Muscle layer of duodenum (tissue), 2 donors: Measurements from ENCODE around the gene ARF5.

Experiments used
- H3K27ac ChIP-seq: one replicate; pipeline ENCODE4 v1.7.0; 2013; ENCODE audit warnings: mild to moderate bottlenecking, low read length
- H3K27me3 ChIP-seq: one replicate; pipeline ENCODE4 v1.7.0; 2013; ENCODE audit warnings: low read depth, mild to moderate bottlenecking, control low read depth, low read length
- H3K36me3 ChIP-seq, 2 donors: one replicate each; pipeline ENCODE4 v1.7.0; 2013; ENCODE audit warnings: low read length in 2 of 2, control low read depth in 1 of 2, mild to moderate bottlenecking in 1 of 2; ENCODE audit not compliant: insufficient read depth in 2 of 2, control insufficient read depth in 1 of 2
- H3K4me1 ChIP-seq, 2 donors: one replicate each; pipeline ENCODE4 v1.7.0; 2013; ENCODE audit warnings: low read length in 2 of 2, mild to moderate bottlenecking in 2 of 2, control low read depth in 1 of 2, moderate library complexity in 1 of 2; ENCODE audit not compliant: insufficient read depth in 2 of 2, control insufficient read depth in 1 of 2
- H3K4me3 ChIP-seq, 2 donors: one replicate each; pipeline ENCODE4 v1.7.0; 2013; ENCODE audit warnings: low read length in 2 of 2, low read depth in 1 of 2, mild to moderate bottlenecking in 1 of 2
- H3K9me3 ChIP-seq, 2 donors: one replicate each; pipeline ENCODE4 v1.7.0; 2013; ENCODE audit warnings: low read length in 2 of 2, control low read depth in 1 of 2, mild to moderate bottlenecking in 1 of 2; ENCODE audit not compliant: control insufficient read depth in 1 of 2
- donor health status: healthy.

Gene ARF5

DNA sequence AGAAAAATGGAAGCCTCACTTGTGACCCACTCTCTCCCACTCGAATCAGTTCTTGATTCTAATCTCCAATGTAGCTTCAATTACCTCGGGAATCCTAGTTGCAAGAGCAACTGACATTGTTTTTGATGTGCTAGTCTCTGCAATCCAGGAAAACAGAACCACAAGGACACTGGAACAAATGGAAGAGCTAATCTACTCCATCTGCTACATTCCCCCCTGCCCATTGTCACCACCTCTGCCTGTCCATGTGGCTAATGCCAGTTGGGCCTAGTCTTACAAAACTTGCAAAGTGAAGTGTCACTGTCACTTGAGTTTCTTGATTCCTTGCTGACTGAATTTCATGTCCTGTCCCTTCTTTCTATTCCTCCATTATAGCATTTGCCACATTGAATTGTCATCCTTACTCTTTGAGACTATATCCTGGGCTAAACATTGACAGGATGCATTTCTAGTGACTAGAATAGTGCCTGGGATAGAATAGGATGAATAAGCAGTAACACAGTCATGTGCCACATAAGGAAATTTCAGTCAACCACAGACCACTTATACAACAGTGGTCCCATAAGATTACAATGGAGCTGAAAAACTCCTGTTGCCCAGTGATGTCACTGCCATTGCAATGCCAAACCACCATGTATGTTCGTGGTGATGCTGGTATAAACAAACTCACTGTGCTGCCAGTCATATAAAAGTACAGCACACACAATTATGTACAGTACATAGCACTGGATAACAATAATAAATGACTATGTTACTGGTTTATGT, 16.3 kb upstream of the ARF5 start:
- H3K4me3 ChIP-seq: no peak overlapping the region
- H3K4me1 ChIP-seq: no peaks in the 10 kb centered on the region
- H3K27me3 ChIP-seq: no peaks in the 10 kb centered on the region
- H3K9me3 ChIP-seq: no peaks in the 10 kb centered on the region
- H3K36me3 ChIP-seq: no peaks in the 10 kb centered on the region
- no peak overlapping the region for H3K27ac ChIP-seq

DNA sequence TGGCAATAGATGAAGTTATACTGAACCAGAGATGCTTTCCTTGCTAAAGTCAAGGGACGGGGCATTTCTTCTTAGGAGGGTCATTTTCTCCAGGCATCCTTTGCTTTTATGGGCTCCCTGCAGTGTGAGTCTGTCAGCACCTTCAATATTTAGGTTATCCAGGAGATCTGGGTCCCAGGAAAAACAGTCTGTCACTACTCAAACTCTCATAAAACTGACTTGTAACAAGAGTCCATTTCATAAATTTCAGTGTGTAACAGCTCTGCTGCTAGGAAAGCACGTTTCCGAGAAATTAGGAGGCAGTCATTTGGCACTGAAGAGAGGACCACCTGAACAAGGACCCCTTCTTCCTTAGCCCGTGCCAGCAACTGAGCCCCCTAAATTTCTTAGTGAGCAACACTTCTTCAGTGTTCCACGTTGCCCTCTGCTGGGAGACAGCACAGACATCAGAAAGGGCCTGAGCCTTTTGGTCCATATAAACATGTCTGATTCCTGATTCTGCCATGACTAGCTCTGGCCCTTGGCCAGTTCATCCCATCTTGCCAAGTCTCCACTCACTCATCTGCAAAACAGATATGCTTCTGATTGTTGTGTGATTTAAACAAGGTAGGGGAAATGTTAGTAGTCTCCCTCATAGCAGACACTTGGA, 10.1 kb upstream of the ARF5 start:
- Histone ChIP-seq H3K27me3 (no peaks in the 10 kb centered on the region), H3K4me3 (no peak overlapping the region), H3K4me1 (peaks cover 4 to 33% of the 10 kb centered on the region in 2 donors), H3K36me3 (peaks cover 13 to 39% of the 10 kb centered on the region in 2 donors), H3K27ac (no peak overlapping the region), H3K9me3 (peaks cover 0 to 3% of the 10 kb centered on the region in 2 donors)

DNA sequence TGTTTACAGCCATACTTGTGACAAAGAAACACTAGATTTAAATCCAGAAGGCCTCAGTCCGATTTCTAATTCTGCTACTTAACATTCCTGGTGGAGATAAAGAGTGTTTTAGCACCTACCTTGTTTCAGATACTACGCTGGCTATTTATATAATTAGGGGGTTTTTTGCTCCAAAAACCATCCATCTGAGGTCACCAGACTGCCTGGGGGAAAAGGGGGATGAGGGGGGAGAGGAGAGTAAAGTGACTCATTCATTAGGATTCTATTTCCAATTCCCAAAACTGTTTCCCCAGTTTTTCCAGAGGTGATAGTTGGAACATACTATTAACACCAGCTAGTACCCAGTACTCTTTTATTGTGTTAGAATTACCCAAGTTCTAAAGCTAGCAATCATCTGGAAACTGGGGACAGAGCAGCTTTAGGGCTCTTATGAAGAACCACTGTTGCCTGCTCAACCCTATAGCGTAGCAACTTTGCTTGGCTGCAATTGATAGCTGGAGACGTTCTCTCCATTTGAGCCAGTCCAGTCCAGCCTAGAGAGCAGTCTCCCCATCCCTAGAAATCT, 9.4 kb upstream of the ARF5 start:
- H3K9me3 ChIP-seq: peaks cover 0 to 3% of the 10 kb centered on the region in 2 donors
- peaks cover 8 to 39% of the 10 kb centered on the region in 2 donors for H3K4me1 ChIP-seq
- H3K36me3 ChIP-seq: peaks cover 13 to 39% of the 10 kb centered on the region in 2 donors
- no peaks in the 10 kb centered on the region for H3K27me3 ChIP-seq
- H3K4me3 ChIP-seq: no peak overlapping the region
- H3K27ac ChIP-seq: no peak overlapping the region

DNA sequence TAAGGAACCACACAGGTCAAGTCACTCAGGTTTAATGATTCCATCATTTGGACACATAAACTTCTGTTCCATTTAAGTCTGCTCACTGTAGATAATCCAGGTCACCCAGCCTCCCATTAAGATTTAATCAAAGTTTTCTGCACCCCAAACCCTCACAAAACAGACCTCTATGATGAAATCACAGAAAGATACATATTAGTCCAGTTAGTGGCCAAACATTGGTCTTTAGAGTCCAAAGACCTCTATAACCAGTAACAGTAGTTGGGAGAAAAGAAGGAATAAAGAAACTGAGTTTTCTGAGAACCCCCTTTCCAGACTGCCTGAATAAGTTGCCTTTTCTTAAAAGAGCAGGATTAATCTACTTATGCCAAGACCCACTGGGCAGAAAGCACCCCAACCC, 7.6 kb upstream of the ARF5 start:
- peaks cover 13 to 39% of the 10 kb centered on the region in 2 donors for H3K36me3 ChIP-seq
- no peak overlapping the region for H3K27ac ChIP-seq
- peaks cover 0 to 3% of the 10 kb centered on the region in 2 donors for H3K9me3 ChIP-seq
- H3K4me3 ChIP-seq: no peak overlapping the region
- peaks cover 17 to 50% of the 10 kb centered on the region in 2 donors for H3K4me1 ChIP-seq
- H3K27me3 ChIP-seq: no peaks in the 10 kb centered on the region

DNA sequence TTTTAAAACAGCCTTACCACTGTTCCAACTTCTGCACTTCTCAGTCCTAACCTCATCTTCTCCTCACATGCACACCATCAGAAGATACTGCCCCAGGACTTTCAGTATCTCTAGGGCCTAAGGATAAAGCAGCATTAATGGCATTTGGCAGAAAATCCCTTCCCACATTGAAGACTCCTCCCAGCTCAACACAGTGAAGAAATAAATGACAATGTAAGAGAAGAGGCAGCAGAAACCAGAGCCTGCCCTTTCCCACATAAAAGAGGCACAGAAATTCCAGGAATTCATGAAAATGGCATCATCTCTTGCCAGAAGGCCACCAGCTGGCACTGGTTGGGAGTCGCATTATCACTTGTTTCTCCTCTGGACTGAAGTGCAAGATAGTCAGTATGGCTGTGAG, 6.5 kb upstream of the ARF5 start:
- Histone ChIP-seq H3K36me3 (peaks cover 13 to 39% of the 10 kb centered on the region in 2 donors), H3K27me3 (no peaks in the 10 kb centered on the region), H3K4me1 (peaks cover 17 to 55% of the 10 kb centered on the region in 2 donors), H3K4me3 (no peak overlapping the region), H3K27ac (no peak overlapping the region), H3K9me3 (peaks cover 0 to 3% of the 10 kb centered on the region in 2 donors)

DNA sequence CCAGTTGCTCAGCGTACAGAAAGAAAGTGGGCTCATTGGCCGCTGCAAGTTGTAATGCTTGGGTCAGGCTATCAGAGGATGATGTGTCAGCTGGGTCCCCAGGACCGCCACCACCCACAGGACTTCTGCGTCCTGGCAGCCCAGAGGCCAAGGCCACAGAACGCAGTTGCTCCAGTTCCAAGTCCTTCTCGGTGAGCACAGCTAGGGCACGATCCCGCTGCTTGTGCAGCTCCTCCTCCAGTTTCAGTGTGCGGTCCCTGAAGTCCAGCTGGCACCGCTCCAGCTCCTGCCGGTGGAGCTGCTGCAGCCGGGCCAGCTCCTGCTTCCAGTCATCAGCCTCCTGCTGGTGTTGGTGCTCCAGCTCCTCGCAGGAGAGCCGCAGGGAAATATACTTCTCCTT, 5.8 kb upstream of the ARF5 start:
- H3K27ac ChIP-seq: no peak overlapping the region
- peak overlapping the region in 1 of 2 donors; percentile 10 for H3K4me3 ChIP-seq
- peaks cover 13 to 36% of the 10 kb centered on the region in 2 donors for H3K36me3 ChIP-seq
- H3K4me1 ChIP-seq: peaks cover 17 to 55% of the 10 kb centered on the region in 2 donors
- peaks cover 0 to 3% of the 10 kb centered on the region in 2 donors for H3K9me3 ChIP-seq
- no peaks in the 10 kb centered on the region for H3K27me3 ChIP-seq

DNA sequence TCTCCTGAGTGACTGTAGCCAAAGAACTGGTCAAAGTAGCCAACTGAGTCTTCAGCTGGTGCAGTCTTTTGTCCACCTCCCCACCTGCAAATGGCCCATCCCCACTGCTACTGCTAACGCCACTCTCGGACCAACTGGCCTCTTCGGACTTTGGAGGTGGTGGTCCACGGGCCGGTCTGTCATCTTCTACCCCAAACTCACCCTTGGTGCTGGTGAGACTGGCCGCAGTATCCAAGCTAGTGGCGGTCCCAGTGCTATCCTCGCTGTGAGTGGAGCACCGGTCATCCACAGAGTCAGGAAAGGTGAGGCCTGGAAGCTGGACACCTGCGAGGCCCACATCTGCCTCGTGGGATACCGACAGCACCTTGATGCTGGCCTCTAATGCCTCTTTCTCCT, 3.6 kb upstream of the ARF5 start:
- peaks cover 13 to 23% of the 10 kb centered on the region in 2 donors for H3K36me3 ChIP-seq
- peaks cover 25 to 65% of the 10 kb centered on the region in 2 donors for H3K4me1 ChIP-seq
- H3K27me3 ChIP-seq: no peaks in the 10 kb centered on the region
- H3K27ac ChIP-seq: peak overlapping the region; percentile 65
- peak overlapping the region; percentile 78 to 91 for H3K4me3 ChIP-seq
- H3K9me3 ChIP-seq: no peaks in the 10 kb centered on the region

DNA sequence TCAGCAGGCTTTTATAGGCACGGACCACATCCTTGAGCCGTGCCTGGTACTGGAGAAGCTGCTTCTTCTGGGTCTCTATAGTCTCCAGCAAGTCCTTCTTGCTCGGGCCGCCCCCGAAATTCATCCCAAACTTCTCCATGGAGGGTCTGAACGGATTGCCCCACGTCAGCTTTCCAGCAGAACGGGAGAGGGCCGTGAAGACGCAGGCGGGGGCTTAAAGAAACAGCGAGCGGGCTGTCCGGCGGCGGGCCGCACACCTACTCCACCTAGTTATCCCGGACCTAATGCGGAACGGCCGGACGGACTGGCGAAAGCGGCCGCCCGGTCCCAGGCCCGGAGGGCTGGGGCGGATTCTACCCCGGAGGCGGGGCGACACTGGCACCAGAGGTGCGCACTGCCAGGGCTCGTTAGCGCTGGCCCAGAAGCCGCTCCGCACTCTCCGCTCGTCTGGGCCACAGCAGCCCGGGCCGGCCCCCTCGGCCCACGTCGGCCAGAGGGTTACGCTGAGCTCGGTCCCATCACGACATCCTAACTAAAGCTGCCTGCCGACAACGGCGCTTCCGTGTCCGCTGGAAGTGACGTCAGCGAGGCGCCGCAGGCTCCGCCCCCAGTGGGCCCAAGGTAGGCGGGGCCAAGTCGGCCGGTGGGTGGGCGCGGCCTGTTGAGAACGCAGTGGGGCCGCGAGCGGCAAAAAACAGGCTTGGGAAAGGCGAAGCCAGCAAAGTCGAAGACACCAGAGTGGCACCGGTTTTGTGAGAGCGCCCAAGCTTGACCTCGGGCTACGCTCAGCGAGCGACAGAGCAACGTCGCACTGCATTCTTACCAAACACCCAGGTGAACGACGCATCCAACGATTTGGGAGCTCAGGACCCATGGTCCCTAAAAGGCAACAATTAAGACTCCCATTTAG, 2.9 kb upstream of the ARF5 start, which contains the start of gene GCC1:
Gene GCC1 (minus strand): TSS at position 553 of the 910 bp plus-strand sequence. CDS start 414 bp downstream, at position 139.
- H3K27ac ChIP-seq: peak within 1 kb of the TSS; percentile 65
- H3K4me1 ChIP-seq: peaks cover 28 to 72% of the 10 kb centered on the region in 2 donors
- no peaks in the 10 kb centered on the region for H3K27me3 ChIP-seq
- H3K4me3 ChIP-seq: peak within 1 kb of the TSS; percentile 78 to 91
- H3K9me3 ChIP-seq: no peaks in the 10 kb centered on the region
- H3K36me3 ChIP-seq: peaks cover 18 to 23% of the 10 kb centered on the region in 2 donors

DNA sequence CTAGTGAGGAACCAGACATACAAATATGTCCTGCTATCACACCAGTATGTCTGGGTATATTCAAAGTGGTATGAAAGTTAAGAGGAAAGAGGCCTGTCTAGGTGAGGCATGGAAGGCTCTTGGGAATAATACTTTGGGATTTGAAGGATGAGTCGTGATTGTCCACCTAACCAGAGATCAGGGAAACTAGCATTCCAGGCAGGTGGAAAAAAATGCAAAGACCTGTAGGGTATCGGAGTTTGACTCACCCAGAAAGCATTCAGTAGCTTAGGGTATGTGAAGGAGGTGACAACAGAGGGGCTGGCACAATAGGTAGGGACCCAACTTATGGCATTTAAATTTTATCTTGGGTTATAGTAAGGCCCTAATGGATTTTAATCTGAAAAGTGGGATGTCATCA, 1.9 kb upstream of the ARF5 start:
- Histone ChIP-seq H3K27me3 (no peaks in the 10 kb centered on the region), H3K27ac (no peak overlapping the region), H3K4me1 (peaks cover 28 to 62% of the 10 kb centered on the region in 2 donors), H3K36me3 (peaks cover 18 to 26% of the 10 kb centered on the region in 2 donors), H3K4me3 (no peak overlapping the region), H3K9me3 (no peaks in the 10 kb centered on the region)

DNA sequence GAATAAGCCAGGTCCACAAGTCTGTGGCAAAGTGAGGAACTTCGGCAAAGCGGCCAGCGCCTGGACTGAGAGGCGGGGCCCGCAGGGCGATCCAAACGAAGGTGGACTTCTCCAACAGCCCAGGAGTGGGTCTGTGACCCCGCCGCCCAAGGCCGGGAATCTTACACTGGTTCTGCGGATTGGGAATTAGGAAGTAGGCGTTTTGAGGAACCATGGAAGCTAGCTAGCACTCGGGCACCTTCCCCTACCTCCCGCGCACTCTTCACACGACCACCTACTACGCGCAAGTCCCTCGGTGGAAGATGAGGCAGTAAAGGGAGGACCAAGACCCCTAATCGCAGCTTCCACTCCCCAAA, 570 bp upstream of the ARF5 start:
- Histone ChIP-seq H3K9me3 (no peaks in the 10 kb centered on the region), H3K4me1 (peaks cover 24 to 49% of the 10 kb centered on the region in 2 donors), H3K4me3 (peak overlapping the region; percentile 68 to 90), H3K36me3 (peaks cover 18 to 20% of the 10 kb centered on the region in 2 donors), H3K27ac (peak overlapping the region; percentile 69), H3K27me3 (no peaks in the 10 kb centered on the region)
